Right atrium auricular region (tissue), 2 donors: ENCODE results near the gene CSRP2. TPM values are rescaled to one million over a fixed set of nuclear protein-coding genes. Genes with fewer than 3 reads are reported as not detected.

Source experiments
- DNase-seq: peaks from one replicate; pipeline ENCODE4 v3.0.0-alpha.2; 2019; ENCODE audit warnings: low spot score
- H3K27ac ChIP-seq, 2 donors: fragments of 200-600 bp; sonication (generic); 1 replicate in 1 of 2; 2 replicates in 1 of 2; pipeline ENCODE4 v1.5.1; 2016 to 2019
- H3K27me3 ChIP-seq, 2 donors: fragments of 200-600 bp; sonication (generic); one replicate each; pipeline versions ENCODE4 v1.5.1 to v1.6.0; 2017 to 2019
- H3K36me3 ChIP-seq: fragments of 200-600 bp; sonication (generic); one replicate; pipeline ENCODE4 v1.5.1; 2016
- H3K4me1 ChIP-seq, 2 donors: fragments of 200-600 bp; sonication (generic); one replicate each; pipeline versions ENCODE4 v1.5.1 to v1.6.0; 2017 to 2019
- H3K4me3 ChIP-seq, 2 donors: fragments of 200-600 bp; sonication (generic); 1 replicate in 1 of 2; 2 replicates in 1 of 2; pipeline ENCODE4 v1.5.1; 2017 to 2019; ENCODE audit warnings: mild to moderate bottlenecking in 1 of 2, moderate library complexity in 1 of 2
- H3K9me3 ChIP-seq, 2 donors: fragments of 200-600 bp; sonication (generic); one replicate each; pipeline ENCODE4 v1.5.1; 2019
- CTCF ChIP-seq, 2 donors: fragments of 200-600 bp; sonication (generic); IDR thresholded peaks; one replicate each; pipeline ENCODE4 v1.5.1; 2019; ENCODE audit warnings: antibody characterized with exemption in 2 of 2
- total RNA-seq, 2 donors: library from RNA; depleted of rRNA; stranded (reverse); fragments of >200 nt; gene quantifications; one replicate each; pipeline ENCODE4 v1.1.0, GENCODE V29; 2016

Gene CSRP2
- total RNA-seq, 2 donors from 2014 or later = 6.4 to 11.6 TPM

- no peak overlapping the region for H3K27ac ChIP-seq
- no peaks in the 10 kb centered on the region for H3K27me3 ChIP-seq
- H3K4me3 ChIP-seq = no peak overlapping the region
- no peak for TF ChIP-seq CTCF (IDR thresholded peaks at IDR 0.05)
- no peak for DNase-seq
- H3K4me1 ChIP-seq = no peaks in the 10 kb centered on the region
- H3K36me3 ChIP-seq = no peaks in the 10 kb centered on the region
- H3K9me3 ChIP-seq = no peaks in the 10 kb centered on the region
These were observed 15.0 kb downstream of the CSRP2 start for GRCh38 chr12:76863837-76864236.

GRCh38 chr12:76863005-76863670 is 15.7 kb downstream of the CSRP2 start:
- Histone ChIP-seq H3K27me3 (no peaks in the 10 kb centered on the region), H3K4me3 (no peak overlapping the region), H3K9me3 (no peaks in the 10 kb centered on the region), H3K27ac (no peak overlapping the region), H3K36me3 (no peaks in the 10 kb centered on the region), H3K4me1 (no peaks in the 10 kb centered on the region)
- DNase-seq = no peak
- TF ChIP-seq CTCF (IDR thresholded peaks at IDR 0.05) = no peak

GRCh38 chr12:76860256-76860655 is 18.6 kb downstream of the CSRP2 start:
- Histone ChIP-seq H3K27ac (no peak overlapping the region), H3K27me3 (no peaks in the 10 kb centered on the region), H3K9me3 (peaks cover 0 to 7% of the 10 kb centered on the region in 2 donors), H3K4me1 (no peaks in the 10 kb centered on the region), H3K36me3 (peaks cover 9% of the 10 kb centered on the region), H3K4me3 (no peak overlapping the region)
- no peak for TF ChIP-seq CTCF (IDR thresholded peaks at IDR 0.05)
- no peak for DNase-seq

DNA sequence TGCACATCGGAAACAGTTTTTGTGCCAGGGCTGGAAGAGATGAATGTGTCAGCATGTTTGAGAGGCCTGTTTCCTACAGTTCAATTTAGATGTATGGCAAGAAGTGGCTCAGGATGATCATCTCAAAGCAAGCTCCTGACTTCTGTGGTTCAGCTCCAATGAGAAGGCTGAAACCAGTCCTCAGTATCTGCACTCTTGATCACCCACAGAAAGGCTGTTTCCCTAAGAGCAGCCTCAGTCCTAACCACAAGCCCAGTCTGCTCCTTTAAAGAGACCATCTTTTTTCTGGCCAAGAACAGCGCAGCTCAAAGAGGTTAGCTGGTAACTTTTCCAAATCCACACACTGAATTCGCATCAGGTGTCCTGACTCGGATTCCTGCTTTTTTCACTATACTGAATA is 19.2 kb downstream of the CSRP2 start:
- peaks cover 0 to 7% of the 10 kb centered on the region in 2 donors for H3K9me3 ChIP-seq
- DNase-seq = no peak
- no peak overlapping the region for H3K4me3 ChIP-seq
- no peak for TF ChIP-seq CTCF (IDR thresholded peaks at IDR 0.05)
- no peaks in the 10 kb centered on the region for H3K4me1 ChIP-seq
- no peak overlapping the region for H3K27ac ChIP-seq
- H3K27me3 ChIP-seq = no peaks in the 10 kb centered on the region
- peaks cover 9% of the 10 kb centered on the region for H3K36me3 ChIP-seq

DNA sequence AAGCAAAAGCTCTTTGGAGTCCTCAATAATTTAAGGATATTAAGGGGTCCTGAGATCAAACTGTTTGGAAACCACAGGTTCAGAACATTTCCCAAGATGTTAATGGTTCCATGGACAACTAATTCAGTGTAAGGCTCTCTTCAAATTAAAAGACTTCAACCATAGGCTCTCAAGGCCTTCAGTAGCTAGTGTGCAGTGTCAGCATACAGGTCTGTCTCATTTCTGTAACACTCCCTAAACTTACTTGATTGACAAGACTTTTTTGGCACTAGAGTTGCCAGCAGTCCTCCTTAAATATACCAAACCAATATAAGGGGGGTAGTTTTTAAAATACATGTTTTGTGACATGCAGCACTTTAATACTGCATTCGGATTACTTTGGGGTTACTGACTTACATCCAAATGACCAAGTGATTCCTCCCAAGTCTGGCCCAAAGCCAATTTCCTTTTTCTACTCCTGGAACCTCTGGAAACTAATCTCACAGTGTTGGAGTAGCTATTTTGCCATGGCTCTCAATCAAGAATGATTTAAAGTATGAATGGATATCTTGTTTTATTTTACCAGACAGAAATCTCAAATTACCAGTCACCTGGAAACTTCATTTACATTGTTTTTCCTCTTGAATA is 22.7 kb downstream of the CSRP2 start:
- no peak for TF ChIP-seq CTCF (IDR thresholded peaks at IDR 0.05)
- peaks cover 15% of the 10 kb centered on the region for H3K36me3 ChIP-seq

More for the DNA sequence above, 22.7 kb downstream of the CSRP2 start:
- Histone ChIP-seq H3K27ac (no peak overlapping the region), H3K27me3 (no peaks in the 10 kb centered on the region), H3K4me1 (no peaks in the 10 kb centered on the region), H3K4me3 (no peak overlapping the region), H3K9me3 (peaks cover 0 to 7% of the 10 kb centered on the region in 2 donors)
- DNase-seq = no peak
